NCI-H2227 (cell line): Measurements from ENCODE around the gene KPNA2.
"Not testable (repeated sequence)": the region's sequence is repeated elsewhere in the genome, so short reads cannot be mapped to it uniquely, and the experiment has no call there.

Source experiments
- DNase-seq: peaks from one replicate; lab custom pipeline; 2025; ENCODE audit not compliant: unreplicated experiment; lab: John Stamatoyannopoulos, UW

Gene KPNA2

DNA sequence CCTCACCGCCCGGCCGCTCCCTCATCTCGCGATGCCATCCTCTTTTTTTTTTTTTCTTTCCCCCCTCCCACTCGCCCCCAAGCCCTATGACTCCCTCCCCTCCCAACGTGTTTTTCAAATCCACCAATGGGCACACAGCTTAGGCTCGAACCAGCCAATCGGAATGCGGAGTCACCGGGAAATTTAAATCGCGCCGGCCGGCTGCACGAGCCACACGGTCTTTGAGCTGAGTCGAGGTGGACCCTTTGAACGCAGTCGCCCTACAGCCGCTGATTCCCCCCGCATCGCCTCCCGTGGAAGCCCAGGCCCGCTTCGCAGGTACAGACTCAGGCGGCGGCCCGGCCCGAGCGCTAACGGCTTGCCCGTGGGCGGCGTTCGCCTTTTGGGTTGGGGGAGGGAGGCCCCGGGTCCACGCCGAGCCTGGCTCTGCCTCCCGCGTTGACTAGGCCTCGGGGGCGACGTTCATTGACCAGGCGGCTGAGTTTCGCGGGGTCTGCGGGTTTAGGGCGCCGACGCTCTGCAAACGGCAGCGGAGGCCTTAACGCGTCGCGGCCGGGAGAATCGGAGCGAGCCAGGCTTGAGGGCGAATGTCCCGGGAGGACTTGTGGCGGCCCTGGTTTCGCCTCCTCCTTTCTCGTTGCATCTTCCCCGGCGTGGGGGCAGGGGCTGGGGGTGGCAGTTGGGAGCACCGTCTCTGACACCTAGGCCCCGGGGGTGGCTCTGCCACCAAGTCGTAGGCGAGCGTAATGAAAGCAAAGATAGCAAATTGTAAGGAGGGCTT lies at the start of gene KPNA2:
Gene KPNA2 (plus strand): TSS at position 213 of the 781 bp plus-strand sequence. CDS start 1,398 bp downstream, outside the sequence.
- DNase-seq = peak; percentile 99

DNA sequence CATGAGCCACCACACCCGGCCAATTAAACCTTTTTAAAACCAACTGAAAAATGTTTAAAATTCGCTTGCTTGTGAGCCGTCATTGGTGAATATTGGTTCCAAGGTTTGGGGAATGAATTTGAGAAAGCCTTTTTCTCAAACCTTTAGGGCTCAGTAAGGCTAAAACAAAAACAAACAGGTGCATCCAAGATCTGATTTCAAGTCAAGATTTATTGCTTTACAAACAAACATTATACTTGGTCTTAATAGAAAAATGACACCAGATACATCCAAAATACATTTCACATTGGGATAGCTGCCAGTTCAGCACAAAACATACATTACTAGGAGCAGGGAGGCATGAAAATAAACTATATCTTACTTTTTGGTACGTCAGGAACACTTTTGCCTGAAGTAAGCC lies 44.6 kb upstream of the KPNA2 start:
- no peak for DNase-seq

DNA sequence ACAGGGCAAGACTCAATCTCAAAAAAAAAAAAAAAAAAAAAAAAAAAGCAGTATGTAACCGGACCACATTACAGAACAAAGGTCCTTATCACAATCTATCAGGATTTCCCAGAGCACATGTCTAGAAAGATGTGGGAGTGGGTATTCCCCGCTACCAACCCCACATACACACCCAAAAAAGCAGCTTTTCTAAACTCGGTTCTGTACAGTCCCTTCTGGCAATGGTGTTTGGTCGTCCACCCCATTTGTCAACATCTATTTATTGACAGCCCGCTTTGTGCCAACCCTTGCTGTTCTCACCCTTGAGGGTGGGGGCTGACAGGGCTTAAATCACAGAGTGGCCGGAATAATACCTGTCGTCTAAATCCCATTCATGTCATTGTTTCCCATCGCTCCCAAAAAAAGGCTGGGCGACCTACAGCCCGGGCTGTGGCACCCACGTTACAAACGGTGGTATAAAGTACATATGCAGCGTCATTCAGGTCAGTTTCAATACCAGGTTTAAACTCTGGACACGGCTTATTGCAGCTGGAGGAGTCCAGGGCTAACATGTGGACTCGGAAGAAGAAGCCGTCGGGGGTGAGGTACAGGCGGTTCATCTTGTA lies 42.9 kb upstream of the KPNA2 start:
- DNase-seq = no peak

DNA sequence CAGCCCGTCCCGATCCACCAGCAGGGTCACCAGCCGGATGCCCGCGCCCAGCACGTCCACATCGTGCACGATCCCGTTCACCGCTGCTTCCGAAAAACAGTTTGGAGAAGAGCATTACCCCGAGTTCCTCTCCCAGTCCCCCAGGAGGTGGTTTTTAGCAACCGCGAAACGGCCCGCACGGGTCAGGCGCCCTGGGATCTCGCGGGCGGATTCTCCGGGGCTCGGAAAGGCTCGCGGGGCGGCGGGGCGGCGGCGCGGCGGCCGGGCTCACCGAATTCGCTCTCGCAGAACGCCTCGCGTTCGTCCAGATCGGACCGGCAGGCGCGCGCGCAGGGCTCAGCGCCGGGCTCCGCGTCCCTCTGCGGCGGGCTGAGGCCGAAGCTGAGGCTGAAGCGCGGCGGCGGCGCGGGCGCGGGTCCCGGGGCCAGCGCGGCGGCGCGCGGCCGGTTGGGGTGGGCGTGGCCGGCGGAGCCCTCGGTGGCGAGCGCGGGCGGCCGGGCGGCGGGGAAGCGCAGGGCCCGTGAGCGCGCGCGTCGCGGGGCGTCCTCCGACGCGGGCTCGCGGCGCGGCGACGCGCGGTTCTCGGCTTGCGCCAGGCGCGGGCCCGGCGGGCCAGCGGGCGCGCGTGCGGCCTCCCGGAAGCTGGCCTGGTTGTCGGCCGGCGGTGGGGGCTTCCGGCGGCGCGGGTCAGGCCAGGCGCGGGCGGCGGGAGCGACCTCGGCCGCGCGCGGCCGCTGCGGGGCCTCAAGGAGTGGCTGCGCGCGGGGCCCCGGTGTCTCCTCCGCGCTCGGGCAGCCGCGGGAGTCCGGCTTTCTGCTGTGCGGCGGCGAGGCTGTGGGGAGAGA lies 42.2 kb upstream of the KPNA2 start:
- peak; percentile 92 for DNase-seq

DNA sequence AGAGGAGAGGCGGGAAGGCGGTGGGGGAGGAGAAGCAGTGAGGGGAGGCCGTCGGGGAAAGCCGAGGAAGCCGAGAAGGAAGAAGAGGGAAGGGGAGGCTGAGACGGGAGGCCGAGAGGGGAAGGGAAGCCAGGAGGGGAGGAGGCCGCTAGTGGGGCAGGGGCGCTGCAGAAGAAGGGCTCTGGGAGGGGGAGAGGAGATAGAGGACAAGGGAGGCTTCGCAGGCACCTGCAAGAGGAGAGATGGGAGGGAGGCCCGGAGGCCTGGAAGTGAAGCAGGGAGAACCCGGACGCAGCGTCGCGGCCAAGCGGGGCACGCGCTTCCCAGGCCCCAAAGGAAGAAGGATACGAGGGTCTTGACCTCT lies 41.6 kb upstream of the KPNA2 start:
- DNase-seq = no peak

DNA sequence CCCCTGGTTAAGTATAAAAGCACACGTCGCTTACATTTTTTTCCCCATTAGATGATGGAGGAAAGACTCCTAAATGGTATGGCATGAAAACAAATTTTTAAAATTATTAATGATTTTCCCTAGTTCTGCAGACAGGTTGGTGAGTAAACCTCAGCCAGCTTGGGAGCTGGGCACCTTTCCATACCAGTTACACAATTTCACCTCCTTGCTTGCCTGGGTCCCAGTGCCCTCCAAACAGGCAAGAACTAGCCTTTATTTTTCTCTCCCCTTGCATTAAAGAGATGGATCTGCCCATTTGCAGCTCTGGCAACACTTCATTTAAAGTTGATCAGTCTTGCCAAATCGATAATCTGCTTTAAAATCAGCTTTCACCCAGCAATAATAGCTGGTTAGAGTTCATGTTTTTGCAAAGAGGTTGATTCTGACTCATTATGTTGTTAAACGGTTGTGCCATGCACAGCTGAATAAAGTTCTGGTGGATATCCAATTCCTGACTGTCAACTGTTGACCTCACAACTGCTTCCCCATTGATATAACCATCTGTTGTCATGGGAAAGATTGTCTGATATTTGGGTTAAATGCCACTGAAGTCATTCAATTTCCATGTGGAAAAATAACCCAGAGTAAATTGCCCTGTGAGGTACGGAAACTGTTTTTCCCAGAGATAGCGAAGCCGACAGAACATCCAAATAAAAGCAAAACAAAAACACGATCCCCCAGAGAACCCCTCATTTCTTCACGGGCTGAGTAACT lies 40.5 kb upstream of the KPNA2 start:
- DNase-seq = no peak

DNA sequence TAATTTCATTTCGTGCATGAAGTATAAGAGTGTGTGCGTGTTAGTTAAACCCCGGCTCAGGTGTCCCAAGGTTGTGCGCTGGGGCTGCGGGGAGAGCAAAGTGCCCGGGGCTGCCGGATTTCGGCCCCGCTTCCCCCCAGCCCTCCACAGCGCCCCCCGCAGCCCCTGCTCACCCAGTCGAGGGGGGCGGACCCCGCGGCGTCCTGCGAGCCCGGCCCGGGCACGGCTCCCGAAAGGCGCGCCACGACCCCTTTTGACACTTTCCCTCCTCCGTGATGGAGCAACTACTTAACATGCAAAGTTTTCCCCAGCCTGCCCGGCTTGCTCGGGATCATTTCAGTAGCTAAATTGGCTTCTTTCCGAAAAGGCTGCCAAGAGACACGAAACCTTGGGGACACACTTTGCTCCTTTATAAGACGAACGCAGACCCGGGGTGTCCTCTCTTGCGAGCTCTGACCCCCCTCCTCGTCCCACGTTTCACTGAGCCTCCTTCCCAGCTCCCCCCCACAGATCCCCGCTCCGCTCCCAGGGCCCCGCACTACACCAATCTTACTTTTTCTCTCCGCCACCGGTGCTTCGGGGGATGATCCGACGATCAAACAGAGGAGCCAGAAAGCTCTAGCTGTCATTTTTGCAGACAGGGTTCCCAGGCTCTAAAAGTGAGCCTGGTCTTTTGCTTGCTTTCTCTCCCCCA lies 39.8 kb upstream of the KPNA2 start:
- no peak for DNase-seq

DNA sequence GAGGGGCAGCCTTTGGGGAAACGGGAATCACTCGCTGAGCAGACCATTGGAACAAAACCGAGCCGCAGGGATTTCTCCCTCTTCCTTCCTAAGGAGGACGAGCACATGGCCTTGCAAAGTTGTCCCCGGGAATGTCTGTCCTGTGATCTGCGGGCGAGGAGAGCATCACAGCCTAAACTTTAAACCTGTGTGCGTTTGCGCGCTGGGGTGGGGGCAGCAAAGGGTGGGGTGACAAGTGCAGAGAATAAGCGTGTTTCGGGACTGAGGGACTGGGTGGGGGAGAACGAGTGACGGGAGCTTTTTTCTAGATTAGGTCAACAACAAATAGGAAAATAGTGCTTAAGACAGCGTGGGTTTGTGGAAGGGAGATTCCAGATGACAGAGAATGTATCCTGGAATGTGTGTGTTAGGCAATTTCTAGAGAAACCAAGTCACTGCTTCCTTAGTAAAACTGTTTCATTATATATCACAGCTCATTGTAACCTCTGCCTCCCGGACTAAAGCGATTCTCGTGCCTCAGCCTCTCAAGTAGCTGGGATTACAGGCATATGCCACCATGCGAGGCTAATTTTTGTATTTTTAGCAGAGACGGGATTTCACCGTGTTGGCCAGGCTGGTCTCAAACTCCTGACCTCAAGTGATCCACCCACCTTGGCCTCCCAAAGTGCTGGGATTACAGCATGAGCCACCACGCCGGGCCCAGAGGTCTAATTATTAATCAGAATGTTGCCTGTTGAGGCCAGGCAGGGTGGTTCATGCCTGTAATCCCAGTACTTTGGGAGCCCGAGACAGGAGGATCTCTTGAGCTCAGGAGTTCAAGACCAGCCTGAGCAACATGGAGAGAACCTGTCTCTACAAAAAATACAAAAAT lies 39.0 kb upstream of the KPNA2 start, which contains the start of gene C17orf58:
Gene C17orf58 (minus strand): TSS at position 169 of the 871 bp plus-strand sequence. CDS start 271 bp downstream, outside the sequence.
- DNase-seq = not testable (repeated sequence)

DNA sequence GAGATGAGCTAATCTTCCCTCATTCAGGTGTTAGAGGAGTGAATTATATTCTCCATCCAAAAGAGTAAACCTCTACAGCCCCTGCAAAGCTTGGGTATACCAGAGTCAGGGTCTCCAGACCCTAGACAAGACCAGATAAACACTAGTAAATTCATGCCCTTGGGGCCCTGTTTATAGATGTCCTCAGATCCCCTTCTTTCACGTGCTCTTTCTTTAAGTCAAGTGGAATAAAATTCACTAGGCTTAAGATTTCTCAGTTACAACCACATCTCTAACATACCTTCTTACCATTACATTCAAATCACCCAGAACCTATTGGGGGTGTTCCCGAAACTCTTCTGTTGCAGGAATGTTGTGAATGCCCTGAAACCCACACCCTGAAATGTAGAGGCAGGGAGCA lies 37.1 kb upstream of the KPNA2 start:
- DNase-seq = no peak

DNA sequence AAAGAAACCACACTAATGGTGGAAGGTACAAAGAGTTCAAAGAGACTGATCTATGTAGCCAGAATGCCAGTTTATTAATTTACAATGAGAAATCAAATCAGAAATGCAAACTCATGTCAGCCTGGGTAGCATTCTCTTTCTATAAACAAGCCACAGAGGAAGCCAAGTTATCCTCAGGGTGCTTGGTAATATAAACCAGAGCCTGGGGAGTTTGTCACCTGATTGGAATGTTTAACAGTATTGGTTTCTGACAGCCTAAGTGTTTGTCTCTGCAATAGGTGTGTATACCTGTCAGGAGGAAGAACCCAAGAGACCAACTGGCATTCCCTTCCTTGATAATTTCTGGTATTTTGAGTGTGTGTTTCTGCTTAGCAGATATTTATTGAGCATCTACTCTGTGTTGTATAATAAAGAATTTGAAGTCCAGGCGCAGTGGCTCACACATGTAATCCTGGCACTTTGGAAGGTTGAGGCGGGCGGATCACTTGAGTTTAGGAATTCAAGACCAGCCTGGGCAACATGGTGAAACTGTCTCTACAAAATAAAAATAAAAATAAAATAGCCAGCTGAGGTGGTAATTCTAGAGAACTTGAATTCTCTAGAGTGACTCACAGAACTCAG lies 36.1 kb upstream of the KPNA2 start:
- no peak for DNase-seq

DNA sequence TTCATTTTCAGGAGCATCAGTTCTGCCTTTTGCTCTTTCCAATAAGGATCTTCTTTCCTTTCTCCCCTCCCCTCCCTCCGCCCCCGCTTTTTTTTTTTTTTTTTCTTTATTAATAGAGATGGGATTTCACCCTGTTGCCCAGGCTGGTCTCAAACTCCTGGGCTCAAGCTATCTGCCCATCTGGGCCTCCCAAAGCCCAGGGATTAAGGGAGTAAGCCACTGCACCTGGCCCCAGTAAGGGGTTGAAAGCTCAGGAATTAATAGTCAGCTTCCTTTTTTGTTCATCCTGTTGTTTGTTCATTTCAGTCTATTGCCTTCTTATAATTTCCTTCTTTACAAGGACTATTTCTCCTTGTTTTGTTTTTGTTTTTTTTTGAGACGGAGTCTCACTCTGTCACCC lies 31.3 kb upstream of the KPNA2 start:
- no peak for DNase-seq

DNA sequence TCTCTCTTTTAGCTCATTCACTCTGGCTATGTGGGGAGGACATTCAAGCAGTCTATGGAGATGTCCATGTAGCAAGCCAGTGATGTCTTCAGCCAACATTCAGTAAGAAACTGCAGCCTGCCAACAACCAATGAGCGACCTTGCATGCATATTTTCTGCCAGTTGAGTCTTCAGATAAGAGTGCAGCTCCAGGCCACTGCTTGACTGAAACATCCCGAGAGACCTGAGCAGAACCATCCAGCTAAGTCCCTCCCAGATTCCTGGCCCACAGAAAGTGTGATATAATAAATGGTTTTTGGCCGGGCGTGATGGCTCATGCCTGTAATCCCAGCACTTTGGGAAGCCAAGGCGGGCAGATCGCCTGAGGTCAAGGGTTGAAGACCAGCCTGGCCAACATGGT lies 28.7 kb upstream of the KPNA2 start:
- DNase-seq = no peak

DNA sequence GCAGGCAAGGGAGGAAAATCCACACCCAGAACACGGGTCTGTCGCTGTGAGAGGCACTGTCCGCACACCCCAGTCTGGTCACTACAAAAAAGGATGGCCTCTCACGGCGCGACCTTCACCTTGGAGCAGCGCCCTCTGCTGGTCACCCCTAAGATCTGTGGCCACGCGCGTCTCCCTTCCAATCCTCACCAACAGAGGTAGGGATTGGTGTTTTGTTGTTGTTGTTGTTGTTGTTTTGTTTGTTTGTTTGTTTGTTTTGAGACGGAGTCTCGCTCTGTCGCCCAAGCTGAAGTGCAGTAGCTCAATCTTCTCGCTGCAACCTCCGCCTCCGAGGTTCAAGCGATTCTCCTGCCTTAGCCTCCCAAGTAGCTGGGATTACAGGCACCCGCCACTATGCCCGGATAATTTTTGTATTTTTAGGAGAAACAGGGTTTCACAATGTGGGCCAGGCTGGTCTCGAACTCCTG lies 24.3 kb upstream of the KPNA2 start:
- no peak for DNase-seq

DNA sequence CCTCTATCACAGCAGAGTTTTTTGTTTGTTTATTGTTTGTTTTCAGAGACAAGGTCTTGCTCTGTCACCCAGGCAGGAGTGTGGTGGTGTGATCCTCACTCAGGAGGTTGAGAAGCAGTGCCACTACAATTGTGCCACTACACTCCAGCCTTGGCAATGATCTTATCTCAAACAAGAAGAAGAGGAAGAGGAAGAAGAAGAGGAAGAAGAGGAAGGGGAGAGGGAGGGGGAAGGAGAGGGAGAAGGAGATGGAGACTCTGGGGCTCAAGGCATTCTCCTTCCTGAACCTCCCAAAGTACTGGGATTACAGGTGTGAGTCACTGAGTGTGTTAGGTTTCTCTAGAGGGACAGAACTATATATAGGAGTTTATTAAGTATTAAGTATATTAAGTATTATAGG lies 22.1 kb upstream of the KPNA2 start:
- DNase-seq = no peak

DNA sequence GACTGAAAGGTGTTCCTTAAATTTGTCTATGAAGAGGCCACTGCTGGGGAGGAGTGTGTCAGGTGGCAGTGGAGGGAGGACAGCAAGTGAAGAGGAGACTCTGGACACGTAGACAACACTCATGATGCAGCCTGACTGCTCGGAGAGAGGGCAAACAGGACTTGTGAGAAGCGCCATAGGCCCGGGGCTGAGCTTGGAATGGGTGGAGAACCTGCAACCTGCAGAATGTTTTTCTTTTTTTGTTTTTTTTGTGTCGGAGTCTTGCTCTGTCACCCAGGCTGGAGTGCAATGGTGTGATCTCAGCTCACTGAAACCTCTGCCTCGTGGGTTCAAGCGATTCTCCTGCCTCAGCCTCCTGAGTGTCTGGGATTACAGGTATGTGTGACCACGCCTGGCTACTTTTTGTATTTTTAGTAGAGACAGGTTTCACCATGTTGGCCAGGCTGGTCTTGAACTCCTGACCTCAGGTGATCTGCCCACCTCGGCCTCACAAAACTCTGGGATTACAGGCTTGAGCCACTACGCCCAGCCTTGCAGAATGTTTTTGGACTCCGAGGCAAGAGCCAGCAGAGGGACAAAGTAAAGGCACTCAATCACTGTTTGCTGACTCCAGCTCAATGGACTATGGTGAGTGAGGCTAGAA lies 20.3 kb upstream of the KPNA2 start:
- no peak for DNase-seq

DNA sequence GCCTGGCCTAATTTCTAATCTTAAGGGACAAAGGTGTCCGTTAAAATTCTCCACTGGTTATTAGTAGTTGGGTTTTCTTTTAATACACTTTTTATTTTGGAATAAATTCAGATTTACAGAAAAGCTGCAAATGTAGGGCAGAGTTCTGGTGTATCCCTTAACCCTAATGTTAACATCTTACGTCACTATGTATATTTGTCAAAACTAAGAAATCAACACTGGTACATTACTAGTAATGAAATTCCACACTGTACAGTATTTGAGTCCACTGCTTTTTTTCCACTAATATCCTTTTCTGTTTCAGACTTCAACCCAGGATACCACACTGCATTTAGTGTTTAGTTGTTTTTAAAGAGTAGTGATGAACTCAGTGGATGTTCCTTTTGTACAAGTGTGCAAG lies 18.7 kb upstream of the KPNA2 start:
- DNase-seq = no peak

DNA sequence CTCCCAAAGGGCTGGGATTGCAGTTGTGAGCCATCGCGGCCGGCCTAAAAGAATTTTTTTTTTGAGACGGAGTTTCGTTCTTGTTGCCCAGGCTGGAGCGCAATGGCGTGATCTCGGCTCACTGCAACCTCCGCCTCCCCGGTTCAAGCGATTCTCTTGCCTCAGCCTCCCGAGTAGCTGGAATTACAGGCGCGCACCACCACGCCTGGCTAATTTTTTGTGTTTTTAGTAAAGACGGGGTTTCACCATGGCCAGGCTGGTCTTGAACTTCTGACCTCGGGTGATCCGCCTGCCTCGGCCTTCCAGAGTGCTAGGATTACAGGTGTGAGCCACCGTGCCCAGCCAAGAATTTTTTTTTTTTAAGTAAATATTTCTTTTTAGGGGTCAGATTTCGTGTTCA lies 17.0 kb upstream of the KPNA2 start:
- not testable (repeated sequence) for DNase-seq

DNA sequence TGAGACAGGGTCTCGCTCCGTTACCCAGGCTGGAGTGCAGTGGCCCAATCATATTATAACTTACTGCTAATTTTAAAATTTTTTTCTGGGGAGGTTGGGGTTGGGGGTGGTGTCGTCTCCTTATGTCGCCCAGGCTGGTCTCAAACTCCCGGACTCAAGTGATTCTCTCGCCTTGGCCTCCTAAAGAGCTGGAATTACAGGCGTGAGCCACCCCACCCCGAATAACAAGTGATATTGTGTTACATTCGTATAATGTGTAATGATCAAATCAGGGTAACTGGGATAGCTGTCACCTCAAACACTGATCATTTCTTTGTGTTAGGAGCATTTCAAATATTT lies 16.2 kb upstream of the KPNA2 start:
- peak; percentile 43 for DNase-seq
